ENCODE data around the gene PVALEF. TPM values are rescaled to one million over a fixed set of nuclear protein-coding genes. Genes with fewer than 3 reads are reported as not detected.
"Not testable (repeated sequence)": the region's sequence is repeated elsewhere in the genome, so short reads cannot be mapped to it uniquely, and the experiment has no call there.

Gene PVALEF
- total and polyA plus RNA-seq, 9 donors, result 0.21 to 1.4 (median 0.99) TPM

DNA sequence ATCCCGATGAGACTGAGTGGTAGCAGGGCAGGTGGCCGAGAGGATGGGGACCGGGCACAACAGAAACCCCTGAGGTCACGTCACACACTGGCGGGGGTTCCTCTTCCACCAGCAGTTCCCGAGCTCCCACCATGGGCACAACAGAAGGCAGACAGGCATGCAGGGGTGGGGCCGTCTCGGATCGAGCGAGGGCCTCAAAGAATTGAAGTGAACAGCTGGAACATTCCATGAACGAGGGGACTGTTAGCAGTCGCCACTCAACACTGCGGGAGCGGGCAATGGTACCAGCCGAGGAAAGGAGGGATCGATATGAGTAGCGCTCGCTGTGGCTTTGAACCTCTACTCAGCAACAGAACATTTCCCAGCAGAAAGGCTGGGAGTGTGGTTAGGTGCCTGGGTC lies 52.2 kb downstream of the PVALEF start:
- DNase-seq, result peak; percentile 69
- Histone ChIP-seq H3K4me3 (ENCODE audit: low read length) (no peak overlapping the region), H3K27me3 (ENCODE audit: control insufficient read depth, insufficient read depth, low read length) (no peaks in the 10 kb centered on the region), H3K27ac (ENCODE audit: low read length) (peak overlapping the region; percentile 82), H3K4me1 (ENCODE audit: control insufficient read depth, insufficient read depth, low read length) (peaks cover 27% of the 10 kb centered on the region), H3K9me3 (replicated peaks; ENCODE audit: control insufficient read depth, low read depth, low read length) (no peaks in the 10 kb centered on the region), H3K36me3 (ENCODE audit: control insufficient read depth, insufficient read depth, low read length) (peaks cover 14% of the 10 kb centered on the region)
- WGBS (ENCODE audit: insufficient coverage), result 73% methylated on average over 14 of the region's 18 CpGs

DNA sequence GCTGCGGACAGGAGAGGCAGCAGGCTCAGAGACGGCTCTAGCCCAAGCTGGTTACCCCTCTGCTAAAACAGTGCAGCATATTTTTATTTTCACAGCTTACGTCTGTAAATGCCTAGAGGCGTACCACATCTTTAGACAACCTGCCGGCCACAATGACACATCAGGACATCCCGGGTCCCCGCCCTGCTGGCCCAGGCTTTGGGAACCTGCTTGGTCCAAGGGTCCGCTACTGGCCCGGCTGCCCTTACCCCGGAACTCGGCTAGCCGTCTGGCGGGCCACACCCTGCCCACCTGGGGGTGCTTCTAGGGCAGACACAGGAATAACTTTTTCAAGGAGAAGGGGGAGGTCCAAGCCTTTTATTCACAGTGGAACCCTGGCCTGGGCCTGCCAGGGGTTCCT lies 53.2 kb downstream of the PVALEF start:
- Histone ChIP-seq H3K4me3 (ENCODE audit: low read length) (no peak overlapping the region), H3K27ac (ENCODE audit: low read length) (no peak overlapping the region), H3K9me3 (replicated peaks; ENCODE audit: control insufficient read depth, low read depth, low read length) (no peaks in the 10 kb centered on the region), H3K27me3 (ENCODE audit: control insufficient read depth, insufficient read depth, low read length) (peaks cover 1% of the 10 kb centered on the region), H3K4me1 (ENCODE audit: control insufficient read depth, insufficient read depth, low read length) (peaks cover 30% of the 10 kb centered on the region), H3K36me3 (ENCODE audit: control insufficient read depth, insufficient read depth, low read length) (peaks cover 14% of the 10 kb centered on the region)
- DNase-seq, result no peak
- WGBS (ENCODE audit: insufficient coverage), result 89% methylated on average over 13 of the region's 13 CpGs

DNA sequence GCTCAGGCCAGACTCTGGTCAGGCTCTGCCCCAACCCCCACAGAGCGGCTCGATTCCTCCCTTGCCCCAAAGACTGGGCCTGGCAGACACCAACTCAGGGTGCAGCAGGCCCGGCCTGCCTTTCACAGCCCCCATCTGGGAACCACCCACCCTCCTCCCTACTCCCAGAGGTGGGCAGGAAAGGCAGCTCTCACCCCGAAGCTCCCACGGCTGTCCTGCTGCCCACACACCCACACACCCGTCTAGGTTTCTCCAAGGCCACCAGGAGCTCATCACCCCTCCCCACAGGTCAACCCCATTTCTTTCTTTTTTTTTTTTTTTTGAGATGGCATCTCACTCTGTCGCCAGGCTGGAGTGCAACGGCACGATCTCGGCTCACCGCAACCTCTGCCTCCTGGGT lies 53.7 kb downstream of the PVALEF start:
- Histone ChIP-seq H3K27ac (ENCODE audit: low read length) (no peak overlapping the region), H3K36me3 (ENCODE audit: control insufficient read depth, insufficient read depth, low read length) (peaks cover 14% of the 10 kb centered on the region), H3K4me1 (ENCODE audit: control insufficient read depth, insufficient read depth, low read length) (peaks cover 31% of the 10 kb centered on the region), H3K9me3 (replicated peaks; ENCODE audit: control insufficient read depth, low read depth, low read length) (no peaks in the 10 kb centered on the region), H3K27me3 (ENCODE audit: control insufficient read depth, insufficient read depth, low read length) (peaks cover 2% of the 10 kb centered on the region), H3K4me3 (ENCODE audit: low read length) (no peak overlapping the region)
- DNase-seq, result no peak
- 91% methylated on average over 8 of the region's 11 CpGs for WGBS (ENCODE audit: insufficient coverage)

DNA sequence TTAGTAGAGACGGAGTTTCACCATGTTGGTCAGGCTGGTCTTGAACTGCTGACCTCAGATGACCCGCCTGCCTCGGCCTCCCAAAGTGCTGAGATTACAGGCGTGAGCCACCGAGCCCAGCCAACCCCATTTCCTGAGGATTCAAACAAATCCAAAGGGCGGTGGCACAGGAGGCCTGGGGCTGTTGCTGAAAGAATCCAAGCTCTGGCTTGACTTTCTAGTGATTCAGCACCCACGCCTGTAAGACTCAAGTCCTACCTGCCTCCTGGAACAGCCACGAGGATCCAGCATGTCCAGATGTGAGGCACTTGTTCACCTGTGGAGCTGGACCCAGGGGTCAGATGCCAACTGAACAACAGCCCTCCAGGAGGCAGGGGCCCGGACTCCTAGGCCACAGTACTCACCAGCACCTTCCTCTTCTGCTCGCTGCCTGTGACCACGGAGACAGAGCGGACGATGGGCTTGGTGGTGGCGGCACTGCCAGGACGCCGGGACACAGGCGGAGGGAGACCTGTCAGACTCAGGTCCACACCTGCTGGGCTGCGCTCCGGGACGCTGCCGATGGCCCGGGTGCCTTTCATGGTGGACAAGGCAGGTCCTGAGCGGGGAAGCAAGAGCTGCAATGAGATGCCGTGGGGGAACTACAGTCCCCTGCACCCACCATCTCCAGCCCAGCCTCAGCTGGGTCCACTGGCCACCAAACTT lies 54.3 kb downstream of the PVALEF start:
- no peak for DNase-seq
- H3K4me3 ChIP-seq (ENCODE audit: low read length), result no peak overlapping the region
- 95% methylated on average over 22 of the region's 24 CpGs for WGBS (ENCODE audit: insufficient coverage)
- no peaks in the 10 kb centered on the region for H3K9me3 ChIP-seq (replicated peaks; ENCODE audit: control insufficient read depth, low read depth, low read length)
- H3K36me3 ChIP-seq (ENCODE audit: control insufficient read depth, insufficient read depth, low read length), result peaks cover 14% of the 10 kb centered on the region
- H3K27me3 ChIP-seq (ENCODE audit: control insufficient read depth, insufficient read depth, low read length), result peaks cover 2% of the 10 kb centered on the region
- H3K27ac ChIP-seq (ENCODE audit: low read length), result no peak overlapping the region
- H3K4me1 ChIP-seq (ENCODE audit: control insufficient read depth, insufficient read depth, low read length), result peaks cover 31% of the 10 kb centered on the region

DNA sequence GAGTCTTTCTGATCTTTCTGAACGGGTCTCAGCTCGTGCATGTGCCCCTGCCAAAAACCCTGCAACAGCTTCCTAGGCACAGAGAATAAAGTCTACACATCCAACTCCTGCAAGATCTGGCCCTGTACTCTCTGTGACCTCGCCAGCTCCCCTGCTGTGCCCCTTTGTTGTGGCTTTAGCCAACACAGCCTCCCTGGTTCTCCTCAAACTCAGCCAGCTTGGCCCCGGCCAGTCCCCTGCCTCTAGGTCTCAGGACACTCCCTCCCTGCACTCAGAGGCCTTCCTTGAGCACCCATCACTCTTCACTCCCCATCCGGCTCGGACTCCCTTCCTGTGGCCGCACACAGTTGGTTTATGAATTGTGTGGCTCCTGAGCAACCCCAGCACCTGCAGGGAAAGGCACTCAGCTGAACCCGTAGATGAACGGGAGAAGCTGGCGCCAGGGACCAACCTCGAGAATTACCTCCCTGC lies 56.1 kb downstream of the PVALEF start:
- peaks cover 31% of the 10 kb centered on the region for H3K4me1 ChIP-seq (ENCODE audit: control insufficient read depth, insufficient read depth, low read length)

DNA sequence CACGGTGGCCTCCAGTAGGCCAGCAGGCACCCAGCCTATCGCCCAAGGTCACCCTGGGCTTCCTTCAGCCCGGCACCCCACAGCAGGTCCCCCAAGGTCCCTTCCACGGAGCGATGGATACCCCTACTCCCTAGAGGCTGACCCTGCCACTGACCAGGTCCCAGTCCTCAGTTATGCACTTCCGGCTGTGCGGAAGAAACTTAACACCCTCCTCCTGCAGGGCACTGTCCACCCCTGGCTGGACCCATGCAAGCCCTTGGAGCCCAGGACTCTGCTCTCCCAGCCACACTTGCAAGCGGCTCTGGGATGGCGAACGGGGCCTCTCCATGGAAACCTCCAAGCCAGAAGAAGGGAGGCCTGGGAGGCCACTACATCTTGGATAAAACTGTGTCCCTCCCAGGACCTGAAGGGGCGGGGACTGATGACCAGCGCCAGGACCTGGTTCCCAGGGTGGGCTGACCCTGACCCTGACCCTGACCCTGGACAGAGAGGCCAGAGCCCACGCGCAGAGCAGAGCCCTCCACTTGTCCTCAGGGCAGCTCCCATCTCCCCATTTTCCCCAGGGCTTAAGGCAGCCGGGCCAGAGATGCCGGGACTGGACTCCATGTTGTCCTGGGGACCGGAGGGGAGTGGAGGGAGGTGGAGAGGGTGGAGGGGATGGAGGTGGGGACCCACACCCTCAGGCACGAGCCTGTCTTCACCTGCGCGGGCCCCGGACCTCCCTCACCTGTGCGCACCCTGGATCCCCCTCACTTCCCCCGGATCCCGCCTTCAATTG lies 56.7 kb downstream of the PVALEF start:
- H3K27me3 ChIP-seq (ENCODE audit: control insufficient read depth, insufficient read depth, low read length), result peaks cover 2% of the 10 kb centered on the region
- peaks cover 3% of the 10 kb centered on the region for H3K9me3 ChIP-seq (replicated peaks; ENCODE audit: control insufficient read depth, low read depth, low read length)
- peaks cover 29% of the 10 kb centered on the region for H3K4me1 ChIP-seq (ENCODE audit: control insufficient read depth, insufficient read depth, low read length)
- 12% methylated on average over 19 of the region's 24 CpGs for WGBS (ENCODE audit: insufficient coverage)
- no peak overlapping the region for H3K27ac ChIP-seq (ENCODE audit: low read length)
- DNase-seq, result no peak
- H3K4me3 ChIP-seq (ENCODE audit: low read length), result peak overlapping the region; percentile 64
- peaks cover 11% of the 10 kb centered on the region for H3K36me3 ChIP-seq (ENCODE audit: control insufficient read depth, insufficient read depth, low read length)

More for the DNA sequence above, 56.1 kb downstream of the PVALEF start:
- peaks cover 12% of the 10 kb centered on the region for H3K36me3 ChIP-seq (ENCODE audit: control insufficient read depth, insufficient read depth, low read length)
- H3K27ac ChIP-seq (ENCODE audit: low read length), result no peak overlapping the region
- 65% methylated on average over 8 of the region's 11 CpGs for WGBS (ENCODE audit: insufficient coverage)
- no peak overlapping the region for H3K4me3 ChIP-seq (ENCODE audit: low read length)
- H3K27me3 ChIP-seq (ENCODE audit: control insufficient read depth, insufficient read depth, low read length), result peaks cover 2% of the 10 kb centered on the region
- no peak for DNase-seq
- H3K9me3 ChIP-seq (replicated peaks; ENCODE audit: control insufficient read depth, low read depth, low read length), result no peaks in the 10 kb centered on the region

DNA sequence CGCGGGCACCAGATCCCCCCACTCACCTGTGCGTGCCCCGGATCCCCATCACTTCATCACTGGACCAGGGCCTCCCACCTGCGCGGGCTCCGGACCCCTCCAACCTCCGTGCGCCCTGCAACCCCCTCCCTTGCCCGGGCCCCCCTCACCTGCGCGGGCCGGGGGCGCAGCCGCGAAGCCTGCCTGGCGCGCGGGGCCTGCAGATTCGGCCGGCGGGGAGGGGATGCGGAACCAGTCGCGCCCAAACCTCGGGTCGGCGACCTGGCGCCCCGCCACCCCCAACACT lies 57.3 kb downstream of the PVALEF start:
- WGBS (ENCODE audit: insufficient coverage), result 0% methylated on average over 30 of the region's 30 CpGs
- H3K36me3 ChIP-seq (ENCODE audit: control insufficient read depth, insufficient read depth, low read length), result peaks cover 9% of the 10 kb centered on the region
- H3K4me1 ChIP-seq (ENCODE audit: control insufficient read depth, insufficient read depth, low read length), result peaks cover 24% of the 10 kb centered on the region
- H3K9me3 ChIP-seq (replicated peaks; ENCODE audit: control insufficient read depth, low read depth, low read length), result peaks cover 5% of the 10 kb centered on the region
- H3K4me3 ChIP-seq (ENCODE audit: low read length), result peak overlapping the region; percentile 64
- no peak overlapping the region for H3K27ac ChIP-seq (ENCODE audit: low read length)
- peaks cover 2% of the 10 kb centered on the region for H3K27me3 ChIP-seq (ENCODE audit: control insufficient read depth, insufficient read depth, low read length)
- DNase-seq, result no peak

DNA sequence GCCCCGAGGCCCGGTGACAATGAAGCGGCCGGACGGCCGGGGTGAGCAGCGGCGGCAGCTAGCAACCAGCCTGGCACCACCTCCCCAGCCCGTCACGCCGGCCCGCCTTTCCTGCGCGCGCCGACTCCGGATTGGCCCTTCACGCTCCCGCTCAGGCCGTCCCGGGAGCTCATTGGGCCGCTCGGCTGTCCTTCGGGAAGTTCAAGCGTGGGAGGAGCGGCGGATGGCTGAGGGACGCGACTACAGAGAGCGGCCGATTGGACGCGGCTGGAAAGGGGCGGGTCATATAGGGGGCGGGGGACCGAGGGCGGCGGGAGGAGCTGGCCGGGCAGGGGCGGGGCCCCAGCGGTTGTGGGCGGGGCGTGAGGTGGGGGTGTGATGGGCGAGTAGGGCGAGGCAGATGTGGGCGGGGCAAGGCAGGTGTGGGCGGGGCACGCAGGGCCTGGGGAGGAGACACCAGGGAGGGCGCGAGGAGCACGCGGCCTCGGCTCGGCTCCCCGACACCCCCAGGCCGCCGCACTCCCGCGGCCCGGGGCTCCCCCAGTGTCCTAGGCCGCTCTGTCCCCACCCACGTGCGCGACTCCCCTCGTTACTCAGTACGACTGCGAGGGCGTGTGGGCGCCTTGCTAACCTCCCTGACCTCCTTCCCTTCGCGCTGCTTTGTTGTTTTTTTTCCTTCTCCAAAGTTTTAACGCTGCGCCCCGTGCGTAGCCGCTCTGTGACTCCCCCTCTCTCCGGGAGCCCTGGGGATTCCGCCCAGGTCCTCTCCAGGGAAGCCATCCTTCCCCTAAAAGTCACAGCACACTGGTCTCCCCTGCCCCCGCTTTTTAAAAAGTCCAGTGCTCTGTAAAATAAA lies 57.8 kb downstream of the PVALEF start, which contains the start of gene CEP131:
CEP131 (minus strand) TSS at position 60 of the 856 bp plus-strand sequence. CDS start 2,909 bp downstream, outside the sequence.
- Histone ChIP-seq H3K36me3 (ENCODE audit: control insufficient read depth, insufficient read depth, low read length) (peaks cover 9% of the 10 kb centered on the region), H3K4me3 (ENCODE audit: low read length) (peak within 1 kb of the TSS; percentile 64), H3K4me1 (ENCODE audit: control insufficient read depth, insufficient read depth, low read length) (peaks cover 19% of the 10 kb centered on the region), H3K27ac (ENCODE audit: low read length) (peak within 1 kb of the TSS; percentile 29), H3K9me3 (replicated peaks; ENCODE audit: control insufficient read depth, low read depth, low read length) (peaks cover 5% of the 10 kb centered on the region), H3K27me3 (ENCODE audit: control insufficient read depth, insufficient read depth, low read length) (peaks cover 2% of the 10 kb centered on the region)
- DNase-seq, result peak; percentile 99
- WGBS (ENCODE audit: insufficient coverage), result under 1% methylated on average over 65 of the region's 79 CpGs

DNA sequence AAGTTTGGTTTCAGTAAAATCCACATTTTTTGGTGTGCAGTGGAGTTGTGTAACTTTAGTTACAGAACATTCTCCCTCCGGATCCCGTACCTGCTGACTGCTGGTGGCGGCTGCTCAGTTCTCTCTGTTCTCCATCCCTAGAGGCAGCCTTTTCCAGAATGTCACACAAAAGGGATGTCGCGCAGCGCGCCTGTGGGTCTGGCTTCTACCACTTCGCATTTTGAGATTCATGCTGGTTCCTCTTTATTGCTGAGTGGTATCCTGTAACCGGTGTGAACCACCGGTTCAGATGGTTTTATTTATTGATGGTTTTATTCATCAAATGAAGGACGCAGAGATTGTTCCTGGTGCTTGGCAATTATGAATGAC lies 58.4 kb downstream of the PVALEF start:
- peaks cover 5% of the 10 kb centered on the region for H3K9me3 ChIP-seq (replicated peaks; ENCODE audit: control insufficient read depth, low read depth, low read length)
- H3K4me3 ChIP-seq (ENCODE audit: low read length), result no peak overlapping the region
- H3K27me3 ChIP-seq (ENCODE audit: control insufficient read depth, insufficient read depth, low read length), result peaks cover 2% of the 10 kb centered on the region
- WGBS (ENCODE audit: insufficient coverage), result 18% methylated on average over 9 of the region's 11 CpGs
- peaks cover 5% of the 10 kb centered on the region for H3K36me3 ChIP-seq (ENCODE audit: control insufficient read depth, insufficient read depth, low read length)
- DNase-seq, result no peak
- H3K4me1 ChIP-seq (ENCODE audit: control insufficient read depth, insufficient read depth, low read length), result peaks cover 25% of the 10 kb centered on the region
- H3K27ac ChIP-seq (ENCODE audit: low read length), result no peak overlapping the region

DNA sequence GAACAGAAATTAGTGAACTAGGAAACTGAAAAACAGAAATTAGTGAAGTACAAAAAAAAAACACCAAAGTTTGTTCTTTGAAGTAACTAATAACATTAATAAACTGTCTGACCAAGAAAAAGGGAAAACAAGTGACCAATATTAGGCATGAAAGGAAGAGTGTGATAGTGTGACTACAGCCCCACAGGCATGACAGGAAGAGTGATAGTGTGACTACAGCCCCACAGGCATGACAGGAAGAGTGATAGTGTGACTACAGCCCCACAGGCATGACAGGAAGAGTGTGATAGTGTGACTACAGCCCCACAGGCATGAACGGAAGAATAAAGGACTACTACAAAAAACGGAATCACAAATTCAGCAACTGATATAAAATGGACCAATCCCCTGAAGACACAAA lies 62.3 kb downstream of the PVALEF start:
- peaks cover 34% of the 10 kb centered on the region for H3K36me3 ChIP-seq (ENCODE audit: control insufficient read depth, insufficient read depth, low read length)
- not testable (repeated sequence) for H3K9me3 ChIP-seq (replicated peaks; ENCODE audit: control insufficient read depth, low read depth, low read length); H3K27me3 ChIP-seq (ENCODE audit: control insufficient read depth, insufficient read depth, low read length); H3K27ac ChIP-seq (ENCODE audit: low read length); DNase-seq; H3K4me3 ChIP-seq (ENCODE audit: low read length)
- H3K4me1 ChIP-seq (ENCODE audit: control insufficient read depth, insufficient read depth, low read length), result peaks cover 22% of the 10 kb centered on the region
- WGBS (ENCODE audit: insufficient coverage), result no CpG with 5 or more reads among the region's 2 CpGs

Measured in muscle of leg (tissue), 11 donors.